HFFc6 (cell line): ENCODE results near the gene NUDT22. TPM values are rescaled to one million over a fixed set of nuclear protein-coding genes. Genes with fewer than 3 reads are reported as not detected.

ENCODE experiments used
- DNase-seq: peaks from one replicate; pipeline ENCODE4 v3.0.0-alpha.2; 2018
- H3K27ac Mint-ChIP-seq: 2 replicates; pipeline ENCODE4 v1.8.0; 2020; ENCODE audit warnings: mild to moderate bottlenecking, mixed read lengths
- H3K27me3 Mint-ChIP-seq: 2 replicates; pipeline ENCODE4 v1.8.0; 2021; ENCODE audit warnings: mild to moderate bottlenecking, moderate library complexity, mixed read lengths; ENCODE audit not compliant: insufficient read depth
- H3K36me3 Mint-ChIP-seq: 2 replicates; pipeline ENCODE4 v1.8.0; 2021; ENCODE audit warnings: low read depth, mixed read lengths
- H3K4me1 Mint-ChIP-seq: 2 replicates; pipeline ENCODE4 v1.8.0; 2020; ENCODE audit warnings: low read depth, mixed read lengths
- H3K4me3 Mint-ChIP-seq: 2 replicates; pipeline ENCODE4 v1.8.0; 2020; ENCODE audit warnings: mild to moderate bottlenecking, moderate library complexity, mixed read lengths
- H3K9me3 Mint-ChIP-seq: 2 replicates; pipeline ENCODE4 v1.8.0; 2020; ENCODE audit warnings: mild to moderate bottlenecking, mixed read lengths
- total RNA-seq, 6 experiments: library from RNA; stranded (reverse); fragmentation: NEBNext Ultra II Directional; extraction: Animal tissue kit (Norgen Biotek cat#: 25700); gene quantifications; 2 replicates in 1 of 6; 3 replicates in 5 of 6; pipeline ENCODE4 v1.2.3, GENCODE V29; 2021
- TF ChIP-seq, protein P1 (sequence below): fragments of 200-600 bp; sonication (generic); IDR thresholded peaks from 2 replicates; pipeline ENCODE4 v1.5.0; 2021; ENCODE audit warnings: antibody characterized with exemption, mild to moderate bottlenecking

NUDT22 gene
- total RNA-seq, 6 experiments from 2014 or later: 46.6 to 57.7 (median 53.7) TPM

DNA sequence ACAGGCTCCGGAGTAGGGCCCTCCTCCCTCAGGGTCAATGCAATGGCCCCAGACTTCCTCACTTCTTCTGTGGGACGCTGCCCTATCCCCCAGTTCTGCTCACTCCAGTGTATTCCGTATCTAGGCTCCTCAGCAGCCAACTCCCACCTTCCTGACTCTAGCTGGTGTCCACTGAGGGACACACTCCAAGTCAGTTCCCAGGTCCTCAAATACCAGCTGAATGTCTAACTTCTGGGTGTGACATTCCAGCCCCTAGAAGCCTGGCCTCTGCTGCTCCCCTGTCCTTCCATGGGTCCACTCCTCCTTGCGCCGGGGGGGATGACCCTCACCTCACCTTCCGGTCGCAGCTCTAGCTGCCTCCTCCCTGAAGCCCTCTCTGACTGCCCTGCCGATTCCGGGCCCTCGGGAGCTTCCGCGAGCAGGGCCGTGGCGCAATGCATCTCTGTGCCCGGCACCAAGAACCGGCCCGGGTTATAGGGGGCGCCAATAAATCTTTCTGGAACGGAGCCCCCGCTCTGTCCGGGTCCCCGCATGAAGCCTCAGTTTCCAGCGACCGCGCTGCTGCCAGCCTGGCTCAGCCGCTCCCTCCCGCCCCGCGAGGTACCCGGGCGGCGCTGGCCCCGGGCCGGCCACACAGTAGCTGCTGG, 42.9 kb downstream of the NUDT22 start:
- Mint-ChIP-seq H3K27ac (peak overlapping the region; percentile 99), H3K9me3 (no peaks in the 10 kb centered on the region), H3K36me3 (peaks cover 19% of the 10 kb centered on the region; the same call in 1 of the 2 replicates), H3K27me3 (peaks cover 14% of the 10 kb centered on the region), H3K4me3 (peak overlapping the region; percentile 96), H3K4me1 (peaks cover 48% of the 10 kb centered on the region)
- TF ChIP-seq, protein P1, sequence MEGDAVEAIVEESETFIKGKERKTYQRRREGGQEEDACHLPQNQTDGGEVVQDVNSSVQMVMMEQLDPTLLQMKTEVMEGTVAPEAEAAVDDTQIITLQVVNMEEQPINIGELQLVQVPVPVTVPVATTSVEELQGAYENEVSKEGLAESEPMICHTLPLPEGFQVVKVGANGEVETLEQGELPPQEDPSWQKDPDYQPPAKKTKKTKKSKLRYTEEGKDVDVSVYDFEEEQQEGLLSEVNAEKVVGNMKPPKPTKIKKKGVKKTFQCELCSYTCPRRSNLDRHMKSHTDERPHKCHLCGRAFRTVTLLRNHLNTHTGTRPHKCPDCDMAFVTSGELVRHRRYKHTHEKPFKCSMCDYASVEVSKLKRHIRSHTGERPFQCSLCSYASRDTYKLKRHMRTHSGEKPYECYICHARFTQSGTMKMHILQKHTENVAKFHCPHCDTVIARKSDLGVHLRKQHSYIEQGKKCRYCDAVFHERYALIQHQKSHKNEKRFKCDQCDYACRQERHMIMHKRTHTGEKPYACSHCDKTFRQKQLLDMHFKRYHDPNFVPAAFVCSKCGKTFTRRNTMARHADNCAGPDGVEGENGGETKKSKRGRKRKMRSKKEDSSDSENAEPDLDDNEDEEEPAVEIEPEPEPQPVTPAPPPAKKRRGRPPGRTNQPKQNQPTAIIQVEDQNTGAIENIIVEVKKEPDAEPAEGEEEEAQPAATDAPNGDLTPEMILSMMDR: no peak; the same call in 1 of the 2 replicates
- DNase-seq: no peak

DNA sequence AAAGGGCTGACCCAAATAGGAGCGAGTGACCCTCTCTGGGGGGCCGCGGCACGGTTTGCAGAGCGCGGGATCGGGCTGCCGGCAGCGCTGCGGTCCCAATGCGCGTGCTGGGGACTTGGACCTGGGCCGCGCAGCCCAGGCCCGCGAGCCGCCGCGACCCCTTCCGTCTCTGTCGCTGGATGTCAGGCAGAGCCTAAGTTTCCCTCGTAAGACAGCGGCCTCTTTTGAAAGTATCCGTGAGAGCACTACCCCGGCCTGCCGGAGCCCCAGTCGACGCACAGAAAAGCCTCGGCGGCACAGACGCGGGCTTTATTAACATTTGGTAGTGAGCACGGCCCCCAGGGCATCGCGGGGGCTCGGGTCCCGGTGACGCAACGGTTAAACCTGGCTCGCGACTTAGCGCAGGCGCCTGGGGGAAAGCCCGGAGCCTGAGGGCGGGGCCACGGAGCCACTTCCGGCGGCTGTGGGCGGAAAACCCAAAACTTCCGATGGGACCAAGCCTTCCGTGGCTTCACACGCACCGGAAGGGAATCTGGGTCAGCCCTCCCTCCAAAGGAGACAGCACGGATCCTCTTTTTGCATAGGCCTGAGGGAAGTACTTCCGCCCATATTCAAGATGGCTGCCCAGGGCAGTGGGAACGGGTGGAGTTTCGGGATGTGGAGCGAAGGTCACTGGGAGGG, 43.6 kb downstream of the NUDT22 start:
- Mint-ChIP-seq H3K9me3 (no peaks in the 10 kb centered on the region), H3K4me1 (peaks cover 48% of the 10 kb centered on the region), H3K27ac (peak overlapping the region; percentile 99)

DNA sequence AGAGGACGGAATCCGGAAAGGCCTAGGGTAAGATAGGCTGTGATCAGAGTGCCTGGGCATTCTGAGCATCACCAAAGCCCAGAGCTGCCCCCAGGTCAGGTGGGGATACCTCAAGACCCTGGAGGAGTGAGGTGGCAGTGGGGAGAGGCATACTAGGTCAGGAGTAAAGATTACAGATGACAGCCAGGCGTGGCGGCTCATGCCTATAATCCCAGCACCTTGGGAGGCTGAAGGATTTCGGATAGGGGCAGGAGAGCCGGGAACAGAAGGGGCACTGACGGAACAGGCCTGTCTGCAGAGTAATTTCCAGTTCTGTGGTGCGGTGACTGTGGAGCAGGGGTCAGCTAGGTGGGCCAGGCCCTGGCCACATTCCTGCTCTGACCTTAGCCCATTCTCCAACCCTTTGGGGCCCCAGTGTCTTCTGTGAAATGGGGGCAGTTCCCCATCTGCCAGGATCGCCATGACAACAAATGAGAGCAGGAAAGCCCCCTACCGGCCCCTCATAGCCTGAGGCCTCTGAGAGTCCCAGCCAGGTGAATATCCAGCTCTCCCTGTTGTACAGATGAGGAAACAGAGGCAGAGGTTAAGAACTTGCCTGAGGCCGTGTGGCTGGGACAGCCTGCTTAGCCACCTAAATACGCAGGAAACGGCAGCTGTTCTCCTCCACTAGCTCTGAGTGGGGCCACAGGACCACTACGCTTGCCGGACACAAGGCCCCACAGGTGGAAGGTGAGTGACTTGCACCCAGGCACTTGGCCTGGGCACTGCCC, 49.1 kb downstream of the NUDT22 start:
- no peak for DNase-seq
- H3K27ac Mint-ChIP-seq: no peak overlapping the region
- H3K9me3 Mint-ChIP-seq: no peaks in the 10 kb centered on the region
- peaks cover 13% of the 10 kb centered on the region for H3K4me1 Mint-ChIP-seq
- peaks cover 2% of the 10 kb centered on the region for H3K27me3 Mint-ChIP-seq
- TF ChIP-seq, protein P1: no peak
- no peak overlapping the region for H3K4me3 Mint-ChIP-seq
- peaks cover 8% of the 10 kb centered on the region; the same call in 1 of the 2 replicates for H3K36me3 Mint-ChIP-seq

More for the DNA sequence above, 43.6 kb downstream of the NUDT22 start:
- peak; percentile 100 for DNase-seq
- TF ChIP-seq, protein P1: peak; percentile 42
- Mint-ChIP-seq H3K4me3 (peak overlapping the region; percentile 96), H3K36me3 (peaks cover 19% of the 10 kb centered on the region; the same call in 1 of the 2 replicates), H3K27me3 (peaks cover 14% of the 10 kb centered on the region)

DNA sequence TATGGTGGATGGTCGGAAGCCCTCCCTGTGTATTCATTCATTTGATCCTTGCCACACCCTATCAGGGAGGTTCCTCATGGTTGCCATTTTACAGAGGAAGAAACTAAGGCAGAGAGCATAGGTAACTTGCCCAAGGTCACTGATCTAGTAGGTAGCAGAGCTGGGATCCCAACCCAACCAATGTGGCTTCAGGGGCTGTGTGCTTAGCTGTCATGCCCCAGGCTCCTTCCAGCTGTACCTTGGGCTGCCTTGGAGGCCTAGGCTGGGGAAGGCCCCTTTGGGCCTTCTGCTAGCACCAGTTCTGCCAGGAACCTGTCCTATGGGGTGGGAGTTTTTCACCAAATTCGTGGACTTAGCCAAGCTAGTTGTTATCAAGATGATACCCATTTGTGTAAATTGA, 49.8 kb downstream of the NUDT22 start:
- Mint-ChIP-seq H3K4me1 (peaks cover 9% of the 10 kb centered on the region; the same call in 1 of the 2 replicates), H3K4me3 (no peak overlapping the region), H3K27me3 (no peaks in the 10 kb centered on the region; the same call in none of the 2 replicates), H3K27ac (no peak overlapping the region), H3K36me3 (peaks cover 5% of the 10 kb centered on the region; the same call in 1 of the 2 replicates), H3K9me3 (no peaks in the 10 kb centered on the region)
- no peak for DNase-seq
- TF ChIP-seq, protein P1: no peak

DNA sequence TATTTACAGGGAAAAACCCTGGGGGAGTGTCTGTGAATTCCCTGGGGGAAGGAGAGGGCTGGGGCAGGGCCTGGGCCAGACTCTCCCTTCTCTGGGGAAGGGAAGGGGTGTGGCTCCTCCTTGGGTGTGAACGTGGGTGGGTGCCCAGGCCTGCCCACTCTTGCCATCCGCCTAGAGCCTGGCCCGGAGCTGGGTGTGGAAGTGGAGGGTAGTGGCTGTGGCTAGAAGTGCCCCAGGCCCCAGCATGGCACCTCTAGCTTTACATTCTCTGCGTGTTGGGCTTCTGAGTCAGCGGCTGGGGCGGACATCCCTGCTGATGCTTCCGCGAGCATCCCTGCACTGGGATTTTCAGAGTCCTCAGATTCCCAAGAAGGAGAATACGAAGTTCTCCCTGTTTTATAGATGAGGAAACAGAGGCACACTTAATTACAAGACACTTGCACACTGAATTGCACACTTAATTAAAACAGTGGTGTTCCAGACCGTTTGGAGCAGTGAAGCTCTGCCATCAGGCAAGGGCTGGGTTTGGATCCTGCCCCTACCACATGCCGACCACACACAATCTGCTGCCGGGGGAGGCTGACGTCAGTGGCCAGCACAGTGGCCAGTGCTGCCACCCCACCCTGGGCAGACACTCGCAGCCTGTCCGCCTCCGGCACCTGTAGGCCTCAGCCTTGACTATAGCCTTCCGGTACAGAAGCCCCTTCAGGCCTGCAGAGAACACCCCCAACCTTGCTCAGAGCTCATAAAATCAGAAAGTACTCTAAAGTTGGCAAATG, 50.8 kb downstream of the NUDT22 start:
- Mint-ChIP-seq H3K27me3 (peaks cover 3% of the 10 kb centered on the region), H3K4me1 (peaks cover 13% of the 10 kb centered on the region; the same call in 1 of the 2 replicates), H3K4me3 (no peak overlapping the region), H3K27ac (no peak overlapping the region), H3K9me3 (no peaks in the 10 kb centered on the region), H3K36me3 (peaks cover 13% of the 10 kb centered on the region)
- DNase-seq: no peak
- TF ChIP-seq, protein P1: no peak
